H1 (cell line): ENCODE results near the gene NT5E. TPM values are rescaled to one million over a fixed set of nuclear protein-coding genes. Genes with fewer than 3 reads are reported as not detected.

Experiments
- CTBP2 ChIP-seq: IDR thresholded peaks from 2 replicates; pipeline ENCODE4 v1.7.0; 2011; ENCODE audit warnings: borderline replicate concordance, mild to moderate bottlenecking, moderate library complexity, mixed read lengths, low read length; ENCODE audit not compliant: insufficient read depth, insufficient read length
- JUND ChIP-seq: IDR thresholded peaks from 2 replicates; pipeline ENCODE4 v1.6.1; 2011; ENCODE audit warnings: mild to moderate bottlenecking, improper control_type of control experiment, low read length
- KDM5A ChIP-seq: fragments of 200-600 bp; IDR thresholded peaks from 2 replicates; pipeline ENCODE4 v1.7.1; 2012; ENCODE audit warnings: mild to moderate bottlenecking, low read length, inconsistent platforms, mixed read lengths
- RAD21 ChIP-seq, 2 experiments: IDR thresholded peaks in 1 of 2; conservative IDR thresholded peaks in 1 of 2; 2 replicates each; pipeline ENCODE4 v1.6.1; 2011; ENCODE audit warnings: low read depth in 2 of 2, low read length in 2 of 2, improper control_type of control experiment in 1 of 2, inconsistent platforms in 1 of 2, mild to moderate bottlenecking in 1 of 2, moderate library complexity in 1 of 2
- SIX5 ChIP-seq: IDR thresholded peaks from 2 replicates; pipeline ENCODE4 v1.6.1; 2011; ENCODE audit warnings: mild to moderate bottlenecking, low read depth, low read length
- SUZ12 ChIP-seq: fragments of 200-600 bp; sonication (generic); IDR thresholded peaks from 2 replicates; pipeline ENCODE4 v1.6.1; 2012; ENCODE audit warnings: mild to moderate bottlenecking, inconsistent platforms, low read length, moderate library complexity, mixed read lengths
- TBP ChIP-seq: IDR thresholded peaks from 2 replicates; pipeline ENCODE4 v1.6.1; 2011; ENCODE audit warnings: low read depth, low read length, improper control_type of control experiment
- polyA plus RNA-seq, 7 experiments: library from polyadenylated mRNA; depleted of rRNA in 3 of 7; stranded (reverse) in 5 of 7; unstranded in 2 of 7; fragments of >200 nt in 5 of 7; fragments of 200-250 nt in 2 of 7; gene quantifications; 1 replicate in 5 of 7; 2 replicates in 1 of 7; 4 replicates in 1 of 7; pipeline versions ENCODE4 v1.2.1 to v1.2.3, GENCODE V29; 2011 to 2013; ENCODE audit warnings: missing spikeins in 2 of 7, mixed read lengths in 2 of 7
- total RNA-seq: library from RNA; stranded (reverse); fragmentation: NEBNext Ultra II Directional; extraction: Animal tissue kit (Norgen Biotek cat#: 25700); gene quantifications from 2 replicates; pipeline ENCODE4 v1.2.1, GENCODE V29; 2021
- TF ChIP-seq, protein P1 (sequence below): fragments of 300-600 bp; sonication (generic); IDR thresholded peaks from 2 replicates; pipeline ENCODE4 v1.7.1; 2012; ENCODE audit warnings: low read length, moderate library complexity, mild to moderate bottlenecking, inconsistent platforms; ENCODE audit not compliant: insufficient replicate concordance

NT5E gene
- total and polyA plus RNA-seq, 2 of the 8 experiments (the other 6 are each of a cell fraction or from before 2014, with no cell fraction given): 0.74 to 1.5 TPM

DNA sequence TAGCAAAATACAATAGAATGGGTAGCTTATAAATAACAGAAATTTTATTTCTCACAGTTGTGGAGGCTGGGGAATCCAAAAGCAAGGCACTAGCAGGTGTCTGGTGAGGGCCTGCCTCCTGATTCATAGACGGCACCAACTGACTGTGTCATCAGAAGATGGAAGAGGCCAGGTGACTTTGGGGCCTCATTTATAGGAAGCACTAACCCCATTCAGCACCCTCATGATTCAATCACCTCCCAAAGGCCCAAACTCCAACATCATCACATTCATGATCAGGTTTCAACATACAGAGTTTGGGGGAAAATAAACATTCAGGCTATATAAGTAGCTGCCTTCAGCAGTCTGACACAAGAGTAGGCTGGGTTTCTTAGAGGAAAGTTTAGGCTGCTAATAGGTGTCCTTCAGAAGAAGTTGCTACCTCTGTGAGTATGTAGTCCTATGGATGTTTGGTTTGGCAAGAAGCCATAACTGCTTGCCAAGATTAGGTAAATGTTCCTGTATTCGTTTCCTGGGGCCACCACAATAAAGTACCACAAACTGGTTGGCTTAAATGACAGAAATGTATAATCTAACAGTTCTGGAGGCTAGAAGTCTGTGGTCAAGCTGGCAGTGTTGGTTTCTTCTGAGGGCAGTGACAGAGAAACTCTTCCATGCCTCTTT, 48.8 kb downstream of the NT5E start (continued):
- TF ChIP-seq, protein P1, sequence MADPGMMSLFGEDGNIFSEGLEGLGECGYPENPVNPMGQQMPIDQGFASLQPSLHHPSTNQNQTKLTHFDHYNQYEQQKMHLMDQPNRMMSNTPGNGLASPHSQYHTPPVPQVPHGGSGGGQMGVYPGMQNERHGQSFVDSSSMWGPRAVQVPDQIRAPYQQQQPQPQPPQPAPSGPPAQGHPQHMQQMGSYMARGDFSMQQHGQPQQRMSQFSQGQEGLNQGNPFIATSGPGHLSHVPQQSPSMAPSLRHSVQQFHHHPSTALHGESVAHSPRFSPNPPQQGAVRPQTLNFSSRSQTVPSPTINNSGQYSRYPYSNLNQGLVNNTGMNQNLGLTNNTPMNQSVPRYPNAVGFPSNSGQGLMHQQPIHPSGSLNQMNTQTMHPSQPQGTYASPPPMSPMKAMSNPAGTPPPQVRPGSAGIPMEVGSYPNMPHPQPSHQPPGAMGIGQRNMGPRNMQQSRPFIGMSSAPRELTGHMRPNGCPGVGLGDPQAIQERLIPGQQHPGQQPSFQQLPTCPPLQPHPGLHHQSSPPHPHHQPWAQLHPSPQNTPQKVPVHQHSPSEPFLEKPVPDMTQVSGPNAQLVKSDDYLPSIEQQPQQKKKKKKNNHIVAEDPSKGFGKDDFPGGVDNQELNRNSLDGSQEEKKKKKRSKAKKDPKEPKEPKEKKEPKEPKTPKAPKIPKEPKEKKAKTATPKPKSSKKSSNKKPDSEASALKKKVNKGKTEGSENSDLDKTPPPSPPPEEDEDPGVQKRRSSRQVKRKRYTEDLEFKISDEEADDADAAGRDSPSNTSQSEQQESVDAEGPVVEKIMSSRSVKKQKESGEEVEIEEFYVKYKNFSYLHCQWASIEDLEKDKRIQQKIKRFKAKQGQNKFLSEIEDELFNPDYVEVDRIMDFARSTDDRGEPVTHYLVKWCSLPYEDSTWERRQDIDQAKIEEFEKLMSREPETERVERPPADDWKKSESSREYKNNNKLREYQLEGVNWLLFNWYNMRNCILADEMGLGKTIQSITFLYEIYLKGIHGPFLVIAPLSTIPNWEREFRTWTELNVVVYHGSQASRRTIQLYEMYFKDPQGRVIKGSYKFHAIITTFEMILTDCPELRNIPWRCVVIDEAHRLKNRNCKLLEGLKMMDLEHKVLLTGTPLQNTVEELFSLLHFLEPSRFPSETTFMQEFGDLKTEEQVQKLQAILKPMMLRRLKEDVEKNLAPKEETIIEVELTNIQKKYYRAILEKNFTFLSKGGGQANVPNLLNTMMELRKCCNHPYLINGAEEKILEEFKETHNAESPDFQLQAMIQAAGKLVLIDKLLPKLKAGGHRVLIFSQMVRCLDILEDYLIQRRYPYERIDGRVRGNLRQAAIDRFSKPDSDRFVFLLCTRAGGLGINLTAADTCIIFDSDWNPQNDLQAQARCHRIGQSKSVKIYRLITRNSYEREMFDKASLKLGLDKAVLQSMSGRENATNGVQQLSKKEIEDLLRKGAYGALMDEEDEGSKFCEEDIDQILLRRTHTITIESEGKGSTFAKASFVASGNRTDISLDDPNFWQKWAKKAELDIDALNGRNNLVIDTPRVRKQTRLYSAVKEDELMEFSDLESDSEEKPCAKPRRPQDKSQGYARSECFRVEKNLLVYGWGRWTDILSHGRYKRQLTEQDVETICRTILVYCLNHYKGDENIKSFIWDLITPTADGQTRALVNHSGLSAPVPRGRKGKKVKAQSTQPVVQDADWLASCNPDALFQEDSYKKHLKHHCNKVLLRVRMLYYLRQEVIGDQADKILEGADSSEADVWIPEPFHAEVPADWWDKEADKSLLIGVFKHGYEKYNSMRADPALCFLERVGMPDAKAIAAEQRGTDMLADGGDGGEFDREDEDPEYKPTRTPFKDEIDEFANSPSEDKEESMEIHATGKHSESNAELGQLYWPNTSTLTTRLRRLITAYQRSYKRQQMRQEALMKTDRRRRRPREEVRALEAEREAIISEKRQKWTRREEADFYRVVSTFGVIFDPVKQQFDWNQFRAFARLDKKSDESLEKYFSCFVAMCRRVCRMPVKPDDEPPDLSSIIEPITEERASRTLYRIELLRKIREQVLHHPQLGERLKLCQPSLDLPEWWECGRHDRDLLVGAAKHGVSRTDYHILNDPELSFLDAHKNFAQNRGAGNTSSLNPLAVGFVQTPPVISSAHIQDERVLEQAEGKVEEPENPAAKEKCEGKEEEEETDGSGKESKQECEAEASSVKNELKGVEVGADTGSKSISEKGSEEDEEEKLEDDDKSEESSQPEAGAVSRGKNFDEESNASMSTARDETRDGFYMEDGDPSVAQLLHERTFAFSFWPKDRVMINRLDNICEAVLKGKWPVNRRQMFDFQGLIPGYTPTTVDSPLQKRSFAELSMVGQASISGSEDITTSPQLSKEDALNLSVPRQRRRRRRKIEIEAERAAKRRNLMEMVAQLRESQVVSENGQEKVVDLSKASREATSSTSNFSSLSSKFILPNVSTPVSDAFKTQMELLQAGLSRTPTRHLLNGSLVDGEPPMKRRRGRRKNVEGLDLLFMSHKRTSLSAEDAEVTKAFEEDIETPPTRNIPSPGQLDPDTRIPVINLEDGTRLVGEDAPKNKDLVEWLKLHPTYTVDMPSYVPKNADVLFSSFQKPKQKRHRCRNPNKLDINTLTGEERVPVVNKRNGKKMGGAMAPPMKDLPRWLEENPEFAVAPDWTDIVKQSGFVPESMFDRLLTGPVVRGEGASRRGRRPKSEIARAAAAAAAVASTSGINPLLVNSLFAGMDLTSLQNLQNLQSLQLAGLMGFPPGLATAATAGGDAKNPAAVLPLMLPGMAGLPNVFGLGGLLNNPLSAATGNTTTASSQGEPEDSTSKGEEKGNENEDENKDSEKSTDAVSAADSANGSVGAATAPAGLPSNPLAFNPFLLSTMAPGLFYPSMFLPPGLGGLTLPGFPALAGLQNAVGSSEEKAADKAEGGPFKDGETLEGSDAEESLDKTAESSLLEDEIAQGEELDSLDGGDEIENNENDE: no peak
- TF ChIP-seq TBP (no peak), SUZ12 (no peak), KDM5A (no peak), JUND (no peak), CTBP2 (no peak), SIX5 (no peak), RAD21 (IDR thresholded peaks at IDR 0.05 in 1 of 2, conservative IDR thresholded peaks at IDR 0.05 in 1 of 2; ENCODE audit: low read depth in 2 of 2, low read length in 2 of 2) (no peak)
- TF ChIP-seq, all 59 proteins: peak for 0
